Measurements from ENCODE around the gene IL1F10. TPM values are rescaled to one million over a fixed set of nuclear protein-coding genes. Genes with fewer than 3 reads are reported as not detected.

IL1F10 gene
- total and polyA plus RNA-seq, 4 donors = not detected

DNA sequence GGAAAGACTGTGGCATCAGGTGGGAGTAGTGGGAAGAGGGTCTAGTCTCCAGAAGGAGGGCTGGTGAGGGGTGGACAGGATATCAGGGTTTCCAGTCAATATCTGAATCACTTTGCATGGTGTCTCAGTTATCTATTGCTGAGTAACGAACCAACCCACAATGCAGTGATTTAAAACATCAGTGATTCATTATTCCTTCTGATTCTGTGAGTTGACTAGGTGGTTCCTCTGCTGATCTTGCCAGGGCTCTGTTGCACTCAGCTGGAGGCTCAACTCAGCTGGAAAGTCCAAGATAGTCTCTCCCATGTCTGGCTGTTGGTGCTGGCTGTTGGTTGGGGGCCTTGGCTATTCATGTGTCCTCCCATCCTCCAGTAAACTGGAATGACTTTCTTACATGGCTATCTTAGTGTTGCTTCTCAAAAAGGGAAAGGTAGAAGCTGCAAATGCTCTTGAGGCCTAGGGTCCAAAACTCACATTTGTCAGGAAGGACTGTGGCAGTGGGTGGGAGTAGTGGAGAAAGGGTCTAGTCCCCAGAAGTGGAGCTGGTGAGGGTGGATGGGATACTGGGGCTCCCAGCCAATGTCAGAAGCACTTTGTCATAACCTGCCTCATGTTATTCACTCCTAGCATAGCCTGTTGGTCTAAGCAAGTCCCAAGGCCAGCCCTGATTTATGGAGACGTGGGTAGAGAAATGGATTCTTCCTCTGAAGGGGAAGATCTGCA, 13.9 kb downstream of the IL1F10 start:
- Histone ChIP-seq H3K9me3 (ENCODE audit: control insufficient read depth in 4 of 4, low read length in 3 of 4) (no peaks in the 10 kb centered on the region), H3K4me3 (ENCODE audit: low read depth in 1 of 3, low read length in 3 of 3) (no peak overlapping the region), H3K4me1 (ENCODE audit: control insufficient read depth in 4 of 4, insufficient read depth in 4 of 4, low read length in 3 of 4) (peaks cover 2 to 20% (median 9%) of the 10 kb centered on the region in 4 donors), H3K27ac (ENCODE audit: low read depth in 1 of 2, low read length in 2 of 2) (no peak overlapping the region), H3K9ac (ENCODE audit: low read depth in 1 of 2, low read length in 2 of 2) (no peak overlapping the region), H3K36me3 (ENCODE audit: control insufficient read depth in 4 of 4, insufficient read depth in 3 of 4, low read depth in 1 of 4, low read length in 3 of 4) (no peaks in the 10 kb centered on the region), H3K27me3 (ENCODE audit: control insufficient read depth in 4 of 4, insufficient read depth in 4 of 4, low read length in 3 of 4) (no peaks in the 10 kb centered on the region)
- WGBS = 90% methylated on average over 2 of the region's 2 CpGs
- no peak for DNase-seq (ENCODE audit: low spot score)
- TF ChIP-seq, protein P1, sequence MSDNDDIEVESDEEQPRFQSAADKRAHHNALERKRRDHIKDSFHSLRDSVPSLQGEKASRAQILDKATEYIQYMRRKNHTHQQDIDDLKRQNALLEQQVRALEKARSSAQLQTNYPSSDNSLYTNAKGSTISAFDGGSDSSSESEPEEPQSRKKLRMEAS (IDR thresholded peaks at IDR 0.05) = no peak
- TF ChIP-seq, protein P2, sequence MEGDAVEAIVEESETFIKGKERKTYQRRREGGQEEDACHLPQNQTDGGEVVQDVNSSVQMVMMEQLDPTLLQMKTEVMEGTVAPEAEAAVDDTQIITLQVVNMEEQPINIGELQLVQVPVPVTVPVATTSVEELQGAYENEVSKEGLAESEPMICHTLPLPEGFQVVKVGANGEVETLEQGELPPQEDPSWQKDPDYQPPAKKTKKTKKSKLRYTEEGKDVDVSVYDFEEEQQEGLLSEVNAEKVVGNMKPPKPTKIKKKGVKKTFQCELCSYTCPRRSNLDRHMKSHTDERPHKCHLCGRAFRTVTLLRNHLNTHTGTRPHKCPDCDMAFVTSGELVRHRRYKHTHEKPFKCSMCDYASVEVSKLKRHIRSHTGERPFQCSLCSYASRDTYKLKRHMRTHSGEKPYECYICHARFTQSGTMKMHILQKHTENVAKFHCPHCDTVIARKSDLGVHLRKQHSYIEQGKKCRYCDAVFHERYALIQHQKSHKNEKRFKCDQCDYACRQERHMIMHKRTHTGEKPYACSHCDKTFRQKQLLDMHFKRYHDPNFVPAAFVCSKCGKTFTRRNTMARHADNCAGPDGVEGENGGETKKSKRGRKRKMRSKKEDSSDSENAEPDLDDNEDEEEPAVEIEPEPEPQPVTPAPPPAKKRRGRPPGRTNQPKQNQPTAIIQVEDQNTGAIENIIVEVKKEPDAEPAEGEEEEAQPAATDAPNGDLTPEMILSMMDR (IDR thresholded peaks at IDR 0.05; ENCODE audit: low read depth, low read length, missing input control) = no peak
- TF ChIP-seq, protein P3, sequence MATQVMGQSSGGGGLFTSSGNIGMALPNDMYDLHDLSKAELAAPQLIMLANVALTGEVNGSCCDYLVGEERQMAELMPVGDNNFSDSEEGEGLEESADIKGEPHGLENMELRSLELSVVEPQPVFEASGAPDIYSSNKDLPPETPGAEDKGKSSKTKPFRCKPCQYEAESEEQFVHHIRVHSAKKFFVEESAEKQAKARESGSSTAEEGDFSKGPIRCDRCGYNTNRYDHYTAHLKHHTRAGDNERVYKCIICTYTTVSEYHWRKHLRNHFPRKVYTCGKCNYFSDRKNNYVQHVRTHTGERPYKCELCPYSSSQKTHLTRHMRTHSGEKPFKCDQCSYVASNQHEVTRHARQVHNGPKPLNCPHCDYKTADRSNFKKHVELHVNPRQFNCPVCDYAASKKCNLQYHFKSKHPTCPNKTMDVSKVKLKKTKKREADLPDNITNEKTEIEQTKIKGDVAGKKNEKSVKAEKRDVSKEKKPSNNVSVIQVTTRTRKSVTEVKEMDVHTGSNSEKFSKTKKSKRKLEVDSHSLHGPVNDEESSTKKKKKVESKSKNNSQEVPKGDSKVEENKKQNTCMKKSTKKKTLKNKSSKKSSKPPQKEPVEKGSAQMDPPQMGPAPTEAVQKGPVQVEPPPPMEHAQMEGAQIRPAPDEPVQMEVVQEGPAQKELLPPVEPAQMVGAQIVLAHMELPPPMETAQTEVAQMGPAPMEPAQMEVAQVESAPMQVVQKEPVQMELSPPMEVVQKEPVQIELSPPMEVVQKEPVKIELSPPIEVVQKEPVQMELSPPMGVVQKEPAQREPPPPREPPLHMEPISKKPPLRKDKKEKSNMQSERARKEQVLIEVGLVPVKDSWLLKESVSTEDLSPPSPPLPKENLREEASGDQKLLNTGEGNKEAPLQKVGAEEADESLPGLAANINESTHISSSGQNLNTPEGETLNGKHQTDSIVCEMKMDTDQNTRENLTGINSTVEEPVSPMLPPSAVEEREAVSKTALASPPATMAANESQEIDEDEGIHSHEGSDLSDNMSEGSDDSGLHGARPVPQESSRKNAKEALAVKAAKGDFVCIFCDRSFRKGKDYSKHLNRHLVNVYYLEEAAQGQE (IDR thresholded peaks at IDR 0.05) = no peak
- no peak for TF ChIP-seq GABPA (IDR thresholded peaks at IDR 0.05 in 1 of 2, conservative IDR thresholded peaks at IDR 0.05 in 1 of 2)
- TF ChIP-seq, protein P4, sequence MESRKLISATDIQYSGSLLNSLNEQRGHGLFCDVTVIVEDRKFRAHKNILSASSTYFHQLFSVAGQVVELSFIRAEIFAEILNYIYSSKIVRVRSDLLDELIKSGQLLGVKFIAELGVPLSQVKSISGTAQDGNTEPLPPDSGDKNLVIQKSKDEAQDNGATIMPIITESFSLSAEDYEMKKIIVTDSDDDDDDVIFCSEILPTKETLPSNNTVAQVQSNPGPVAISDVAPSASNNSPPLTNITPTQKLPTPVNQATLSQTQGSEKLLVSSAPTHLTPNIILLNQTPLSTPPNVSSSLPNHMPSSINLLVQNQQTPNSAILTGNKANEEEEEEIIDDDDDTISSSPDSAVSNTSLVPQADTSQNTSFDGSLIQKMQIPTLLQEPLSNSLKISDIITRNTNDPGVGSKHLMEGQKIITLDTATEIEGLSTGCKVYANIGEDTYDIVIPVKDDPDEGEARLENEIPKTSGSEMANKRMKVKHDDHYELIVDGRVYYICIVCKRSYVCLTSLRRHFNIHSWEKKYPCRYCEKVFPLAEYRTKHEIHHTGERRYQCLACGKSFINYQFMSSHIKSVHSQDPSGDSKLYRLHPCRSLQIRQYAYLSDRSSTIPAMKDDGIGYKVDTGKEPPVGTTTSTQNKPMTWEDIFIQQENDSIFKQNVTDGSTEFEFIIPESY (IDR thresholded peaks at IDR 0.05) = no peak
- TF ChIP-seq RXRA (IDR thresholded peaks at IDR 0.05) = no peak
- no peak for TF ChIP-seq JUND (IDR thresholded peaks at IDR 0.05)
- no peak for TF ChIP-seq HNF4G (IDR thresholded peaks at IDR 0.05)
- no peak for TF ChIP-seq RAD21 (IDR thresholded peaks at IDR 0.05)
- TF ChIP-seq YY1 (IDR thresholded peaks at IDR 0.05) = no peak
- no peak for TF ChIP-seq HNF4A (conservative IDR thresholded peaks at IDR 0.05)

DNA sequence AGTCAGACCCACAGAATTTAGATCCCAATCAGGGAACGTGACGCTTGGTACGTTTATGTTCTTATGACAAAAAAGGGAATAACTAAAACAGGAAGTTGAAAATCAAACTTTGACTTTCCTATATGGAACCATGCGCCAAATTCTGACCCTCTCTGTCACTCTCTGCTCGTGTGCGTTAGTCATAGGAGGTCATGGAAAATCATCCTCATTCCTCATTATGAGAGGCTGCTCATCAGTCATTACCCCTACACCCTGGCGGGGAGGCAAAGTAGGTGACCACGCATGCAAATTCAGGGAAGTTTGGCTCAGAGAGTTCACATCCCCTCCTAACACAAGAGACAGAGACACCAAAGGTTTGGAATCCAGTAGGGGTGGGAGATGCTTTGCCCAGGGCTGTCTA, 15.5 kb downstream of the IL1F10 start:
- no peak overlapping the region for H3K4me3 ChIP-seq (ENCODE audit: low read depth in 1 of 3, low read length in 3 of 3)
- TF ChIP-seq, protein P1 (IDR thresholded peaks at IDR 0.05) = no peak
- TF ChIP-seq FOXA2 (IDR thresholded peaks at IDR 0.05) = no peak
- TF ChIP-seq, protein P3 (IDR thresholded peaks at IDR 0.05) = no peak
- TF ChIP-seq YY1 (IDR thresholded peaks at IDR 0.05) = no peak
- TF ChIP-seq, protein P4 (IDR thresholded peaks at IDR 0.05) = no peak
- TF ChIP-seq RAD21 (IDR thresholded peaks at IDR 0.05) = no peak
- TF ChIP-seq SP1 (IDR thresholded peaks at IDR 0.05) = no peak
- TF ChIP-seq HNF4A (conservative IDR thresholded peaks at IDR 0.05) = no peak
- TF ChIP-seq RXRA (IDR thresholded peaks at IDR 0.05) = no peak
- TF ChIP-seq, protein P5, sequence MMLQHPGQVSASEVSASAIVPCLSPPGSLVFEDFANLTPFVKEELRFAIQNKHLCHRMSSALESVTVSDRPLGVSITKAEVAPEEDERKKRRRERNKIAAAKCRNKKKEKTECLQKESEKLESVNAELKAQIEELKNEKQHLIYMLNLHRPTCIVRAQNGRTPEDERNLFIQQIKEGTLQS (IDR thresholded peaks at IDR 0.05) = no peak
- no peak for TF ChIP-seq NR2F2 (IDR thresholded peaks at IDR 0.05)
- no peak for TF ChIP-seq JUND (IDR thresholded peaks at IDR 0.05)

More for the DNA sequence above, 15.5 kb downstream of the IL1F10 start:
- Histone ChIP-seq H3K27ac (ENCODE audit: low read depth in 1 of 2, low read length in 2 of 2) (no peak overlapping the region), H3K9me3 (ENCODE audit: control insufficient read depth in 4 of 4, low read length in 3 of 4) (peaks cover 0 to 4% (median 0%) of the 10 kb centered on the region in 4 donors), H3K36me3 (ENCODE audit: control insufficient read depth in 4 of 4, insufficient read depth in 3 of 4, low read depth in 1 of 4, low read length in 3 of 4) (no peaks in the 10 kb centered on the region), H3K27me3 (ENCODE audit: control insufficient read depth in 4 of 4, insufficient read depth in 4 of 4, low read length in 3 of 4) (no peaks in the 10 kb centered on the region), H3K4me1 (ENCODE audit: control insufficient read depth in 4 of 4, insufficient read depth in 4 of 4, low read length in 3 of 4) (peaks cover 0 to 23% (median 15%) of the 10 kb centered on the region in 4 donors), H3K9ac (ENCODE audit: low read depth in 1 of 2, low read length in 2 of 2) (no peak overlapping the region)
- WGBS = 80% methylated on average over 8 of the region's 8 CpGs
- DNase-seq (ENCODE audit: low spot score) = no peak

Data from liver (tissue), 9 donors.